ENCODE results near the gene TRIM62. TPM values are rescaled to one million over a fixed set of nuclear protein-coding genes. Genes with fewer than 3 reads are reported as not detected.
"Not testable (repeated sequence)": the region's sequence is repeated elsewhere in the genome, so short reads cannot be mapped to it uniquely, and the experiment has no call there.

Gene TRIM62
- total RNA-seq, 2 donors from 2014 or later, result 13.3 to 18.1 TPM

- Histone ChIP-seq H3K9me3 (no peaks in the 10 kb centered on the region), H3K27me3 (replicated peaks; ENCODE audit: insufficient read depth) (no peaks in the 10 kb centered on the region), H3K27ac (peak overlapping the region; percentile 83 to 87), H3K4me3 (peak overlapping the region; percentile 44 to 55), H3K36me3 (no peaks in the 10 kb centered on the region), H3K4me1 (replicated peaks) (peaks cover 4% of the 10 kb centered on the region)
- DNase-seq (ENCODE audit: low spot score), result no peak
- TF ChIP-seq POLR2A (IDR thresholded peaks at IDR 0.05) (no peak), POLR2AphosphoS5 (IDR thresholded peaks at IDR 0.05) (no peak), CTCF (IDR thresholded peaks at IDR 0.05) (no peak)
- intact Hi-C loops (cut with DNase I), result loop anchor here (10.0 kb wide), 1 partner anchor 338 kb away; no protein-coding TSS in a partner anchor
- 25% methylated on average over 9 of the region's 9 CpGs for WGBS
These were observed 55.3 kb downstream of the TRIM62 start for GRCh38 chr1:33126411-33127000.

- not testable (repeated sequence) for H3K27me3 ChIP-seq (replicated peaks; ENCODE audit: insufficient read depth); H3K9me3 ChIP-seq; H3K36me3 ChIP-seq; H3K27ac ChIP-seq; H3K4me1 ChIP-seq (replicated peaks); H3K4me3 ChIP-seq; DNase-seq (ENCODE audit: low spot score)
- WGBS, result 87% methylated on average over 4 of the region's 4 CpGs
- intact Hi-C loops (cut with DNase I), result loop anchor here (10.0 kb wide), 1 partner anchor 340 kb away; no protein-coding TSS in a partner anchor
These were observed 57.2 kb downstream of the TRIM62 start for GRCh38 chr1:33124647-33125046.

DNA sequence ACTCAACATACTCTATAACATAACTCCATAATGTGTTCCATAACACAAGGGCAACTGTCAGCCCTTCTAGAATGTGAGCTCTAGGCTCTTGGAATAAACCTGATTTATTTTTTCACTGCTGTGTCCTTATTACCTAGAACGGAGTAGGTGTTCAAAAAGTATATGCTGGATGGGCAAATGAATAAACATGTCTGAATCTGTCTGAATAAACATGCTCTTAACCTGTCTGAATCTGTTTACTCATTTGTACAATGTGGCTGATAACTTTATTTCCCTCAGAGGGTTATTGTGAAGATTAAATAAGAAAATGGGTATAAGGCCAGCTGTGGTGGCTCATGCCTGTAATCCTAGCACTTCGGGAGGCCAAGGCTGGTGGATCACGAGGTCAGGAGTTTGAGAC, 58.6 kb downstream of the TRIM62 start:
- Histone ChIP-seq H3K4me1 (replicated peaks) (peaks cover 4% of the 10 kb centered on the region), H3K36me3 (no peaks in the 10 kb centered on the region), H3K4me3 (no peak overlapping the region), H3K27me3 (replicated peaks; ENCODE audit: insufficient read depth) (no peaks in the 10 kb centered on the region), H3K9me3 (no peaks in the 10 kb centered on the region), H3K27ac (no peak overlapping the region)
- intact Hi-C loops (cut with DNase I), result loop anchor here (10.0 kb wide), 1 partner anchor 342 kb away; no protein-coding TSS in a partner anchor
- DNase-seq (ENCODE audit: low spot score), result no peak
- TF ChIP-seq CTCF (IDR thresholded peaks at IDR 0.05) (no peak), POLR2AphosphoS5 (IDR thresholded peaks at IDR 0.05) (no peak), POLR2A (IDR thresholded peaks at IDR 0.05) (no peak)
- WGBS, result 49% methylated on average over 3 of the region's 3 CpGs

DNA sequence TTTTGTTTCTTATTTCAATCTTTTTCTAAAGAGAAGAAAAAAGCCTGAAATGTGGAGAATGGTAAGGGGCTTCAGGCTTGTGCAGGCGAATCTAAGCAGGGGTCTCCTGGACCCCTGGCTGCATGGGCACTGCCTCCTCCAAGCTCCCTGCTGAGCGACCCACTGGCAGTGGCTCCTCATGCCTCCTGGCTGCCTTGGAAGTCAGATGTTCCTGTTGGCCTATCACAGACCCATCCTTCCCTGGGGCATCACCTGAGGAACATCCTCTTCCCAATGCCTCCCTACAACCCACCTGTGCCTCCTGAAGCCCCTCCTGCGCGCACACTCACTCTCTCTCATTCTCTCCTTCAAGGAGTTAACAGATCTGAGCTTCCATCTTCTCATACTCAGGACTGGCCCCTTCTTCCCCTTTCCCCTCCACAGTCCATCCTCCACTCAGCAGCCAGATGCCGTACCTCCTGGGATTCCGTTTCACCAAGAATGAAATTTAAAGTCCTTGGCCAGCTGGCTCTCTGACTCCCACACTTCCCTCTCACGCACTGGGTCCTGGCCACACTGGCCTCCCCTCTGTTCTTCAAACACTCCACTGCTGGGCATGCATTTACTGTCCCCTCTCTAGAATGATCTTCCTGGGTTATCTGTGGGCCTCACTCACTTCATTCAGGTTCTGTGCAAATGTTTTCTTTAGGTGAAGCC, 59.2 kb downstream of the TRIM62 start:
- Histone ChIP-seq H3K27ac (no peak overlapping the region), H3K27me3 (replicated peaks; ENCODE audit: insufficient read depth) (no peaks in the 10 kb centered on the region), H3K9me3 (no peaks in the 10 kb centered on the region), H3K4me1 (replicated peaks) (peaks cover 4% of the 10 kb centered on the region), H3K36me3 (no peaks in the 10 kb centered on the region), H3K4me3 (no peak overlapping the region)
- DNase-seq (ENCODE audit: low spot score), result no peak
- 70% methylated on average over 7 of the region's 7 CpGs for WGBS
- intact Hi-C loops (cut with DNase I), result loop anchor here (10.0 kb wide), 1 partner anchor 342 kb away; no protein-coding TSS in a partner anchor
- TF ChIP-seq POLR2A (IDR thresholded peaks at IDR 0.05) (no peak), POLR2AphosphoS5 (IDR thresholded peaks at IDR 0.05) (no peak), CTCF (IDR thresholded peaks at IDR 0.05) (no peak)

DNA sequence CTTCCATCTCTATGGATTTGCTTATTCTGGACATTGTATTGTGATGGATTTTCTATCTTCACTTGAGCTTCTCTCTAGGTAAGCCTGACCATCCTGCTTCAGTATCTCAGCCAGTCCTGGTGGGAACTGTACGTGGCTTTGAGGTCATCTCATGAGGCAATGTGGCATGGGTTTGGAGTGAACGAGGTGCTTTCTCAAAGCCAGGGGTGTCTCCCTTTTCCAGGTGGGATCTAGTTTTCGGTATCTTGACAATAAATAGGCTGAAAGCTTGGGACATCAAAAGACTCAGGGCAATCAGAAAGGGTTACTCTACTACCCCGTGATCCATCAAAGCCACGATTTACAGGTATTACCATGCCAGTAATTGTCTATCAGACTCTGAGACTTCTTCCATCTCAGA, 60.1 kb downstream of the TRIM62 start:
- Histone ChIP-seq H3K9me3 (no peaks in the 10 kb centered on the region), H3K27me3 (replicated peaks; ENCODE audit: insufficient read depth) (no peaks in the 10 kb centered on the region), H3K4me1 (replicated peaks) (peaks cover 4% of the 10 kb centered on the region), H3K36me3 (no peaks in the 10 kb centered on the region), H3K4me3 (no peak overlapping the region), H3K27ac (no peak overlapping the region)
- TF ChIP-seq POLR2AphosphoS5 (IDR thresholded peaks at IDR 0.05) (no peak), CTCF (IDR thresholded peaks at IDR 0.05) (no peak), POLR2A (IDR thresholded peaks at IDR 0.05) (no peak)
- intact Hi-C loops (cut with DNase I), result loop anchor here (10.0 kb wide), 1 partner anchor 343 kb away; no protein-coding TSS in a partner anchor
- 92% methylated on average over 5 of the region's 5 CpGs for WGBS
- DNase-seq (ENCODE audit: low spot score), result no peak
